GM18907 (cell line): ENCODE results near the gene FOXO1.
A peak's percentile ranks its signal among the peaks of the same experiment; 100 is the strongest.

Experiments used
- ATAC-seq: cut with Tn5 transposase; IDR thresholded peaks from one replicate; pipeline ENCODE4 v1.9.1; 2021; ENCODE audit warnings: mild to moderate bottlenecking, moderate library complexity; ENCODE audit not compliant: unreplicated experiment

FOXO1 gene

DNA sequence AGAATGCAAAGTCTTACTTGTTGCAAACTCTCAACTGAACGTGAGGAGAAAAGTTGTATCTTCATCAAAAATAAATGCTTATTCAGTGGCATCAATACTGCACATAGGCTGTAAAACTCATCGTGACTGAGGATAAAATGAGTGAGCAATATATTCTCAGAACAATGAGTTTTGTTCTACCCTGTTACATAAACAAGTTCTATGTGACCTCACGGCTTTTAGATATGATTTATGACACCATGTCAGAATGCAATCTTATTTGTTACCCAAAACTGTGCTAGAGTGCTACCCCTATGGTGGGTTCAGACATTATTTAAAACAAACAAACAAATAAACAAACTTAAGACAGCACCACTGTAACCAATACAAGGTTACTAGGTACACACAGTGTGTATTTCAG, 55.4 kb downstream of the FOXO1 start:
- no peak for ATAC-seq

- no peak for ATAC-seq
Observed at GRCh38 chr13:40609972-40610726, 56.3 kb downstream of the FOXO1 start.

DNA sequence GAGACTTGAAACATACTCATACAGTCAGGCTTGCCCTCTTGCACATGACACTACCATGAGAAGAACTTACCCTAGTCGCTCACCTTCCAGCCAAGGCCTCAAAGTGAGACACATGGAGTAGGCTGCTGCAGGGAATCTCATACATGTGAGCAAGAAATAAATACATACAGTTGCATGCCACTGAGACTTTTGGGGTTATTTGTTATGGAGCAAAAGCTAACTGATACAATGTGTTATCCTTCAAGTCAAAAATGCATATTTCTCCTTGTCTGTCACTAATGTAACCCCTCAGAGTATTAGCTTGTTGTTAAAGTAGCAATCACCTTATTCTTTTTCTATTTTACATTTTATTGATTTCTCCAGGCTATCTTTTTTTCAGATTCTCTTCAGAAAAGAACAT, 58.1 kb downstream of the FOXO1 start:
- ATAC-seq = no peak

DNA sequence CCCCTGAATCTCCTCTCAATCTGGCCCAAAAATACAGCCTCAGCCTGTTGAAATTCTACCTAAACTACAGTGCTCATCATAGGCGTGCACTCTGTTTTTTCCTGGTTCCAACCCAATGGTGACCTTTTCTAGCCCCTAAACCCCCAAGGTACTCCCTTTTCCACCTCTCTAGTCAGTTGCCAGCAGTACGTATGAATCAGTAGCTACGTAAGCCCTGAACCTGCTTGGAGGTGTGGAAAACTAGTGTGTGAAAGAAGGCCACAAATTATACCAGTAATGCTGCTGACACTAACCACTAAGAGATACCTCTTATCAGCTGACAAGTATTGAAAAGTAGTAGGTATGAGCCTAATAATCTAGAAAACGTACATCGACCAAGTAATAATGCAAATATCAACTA, 60.9 kb downstream of the FOXO1 start:
- ATAC-seq = no peak

DNA sequence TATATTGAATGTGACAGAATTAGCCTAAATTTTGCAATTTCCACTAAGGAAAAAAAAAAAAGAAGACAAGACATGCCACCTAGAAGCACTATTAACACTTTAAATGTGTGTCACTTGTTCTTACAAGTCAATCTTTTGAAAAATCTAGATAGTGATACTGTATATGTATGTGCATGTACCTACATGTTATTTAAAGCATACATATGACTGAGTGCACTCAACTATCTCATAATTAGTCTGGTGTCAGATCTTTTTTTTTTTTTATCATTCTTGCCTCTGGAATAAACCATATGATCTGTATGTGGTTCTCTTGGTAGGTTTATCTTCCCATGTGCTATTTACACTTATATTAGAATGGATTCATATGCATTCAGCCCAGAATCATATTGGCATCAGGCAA, 62.3 kb downstream of the FOXO1 start:
- no peak for ATAC-seq

GRCh38 chr13:40600149-40600751, 66.2 kb downstream of the FOXO1 start:
- ATAC-seq = no peak

DNA sequence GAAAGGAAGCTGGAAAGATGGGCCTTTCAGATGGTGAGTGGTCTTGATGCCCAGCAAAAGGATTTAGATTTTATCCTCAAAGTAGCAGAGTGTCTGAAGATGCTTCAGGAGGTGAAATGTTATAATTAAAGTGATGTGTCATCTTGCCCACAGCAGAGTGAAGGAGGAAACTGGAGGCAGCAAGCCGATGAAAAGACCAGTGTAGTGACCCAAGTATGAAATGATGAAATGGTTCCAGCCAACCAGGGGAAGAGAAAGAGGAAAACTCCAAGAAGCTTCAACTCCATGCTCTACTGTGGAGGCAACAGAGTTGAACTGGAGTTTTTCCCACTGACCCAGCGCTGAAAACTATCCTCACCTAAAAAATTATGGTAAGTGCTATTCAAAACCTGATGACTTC, 66.7 kb downstream of the FOXO1 start:
- ATAC-seq = no peak

GRCh38 chr13:40599124-40599523, 67.3 kb downstream of the FOXO1 start:
- no peak for ATAC-seq

DNA sequence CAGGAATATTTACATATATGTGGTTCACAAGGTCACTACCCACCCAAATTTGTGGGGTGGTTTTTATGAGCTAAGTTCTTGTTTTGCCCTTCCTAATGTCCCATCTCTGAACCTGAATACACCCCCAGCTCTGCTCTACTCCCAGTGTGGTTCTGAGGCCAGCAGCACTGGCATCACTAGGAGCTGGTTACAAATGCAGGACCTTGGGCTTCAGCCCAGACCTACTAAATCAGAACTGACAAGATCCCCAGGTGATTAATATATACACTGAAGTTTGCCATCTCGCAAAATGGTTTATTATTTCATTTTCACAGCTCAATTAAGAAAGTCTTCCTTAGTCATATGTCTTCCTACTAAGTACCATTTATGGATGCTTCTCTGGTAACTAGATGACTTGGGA, 67.9 kb downstream of the FOXO1 start:
- ATAC-seq = no peak

DNA sequence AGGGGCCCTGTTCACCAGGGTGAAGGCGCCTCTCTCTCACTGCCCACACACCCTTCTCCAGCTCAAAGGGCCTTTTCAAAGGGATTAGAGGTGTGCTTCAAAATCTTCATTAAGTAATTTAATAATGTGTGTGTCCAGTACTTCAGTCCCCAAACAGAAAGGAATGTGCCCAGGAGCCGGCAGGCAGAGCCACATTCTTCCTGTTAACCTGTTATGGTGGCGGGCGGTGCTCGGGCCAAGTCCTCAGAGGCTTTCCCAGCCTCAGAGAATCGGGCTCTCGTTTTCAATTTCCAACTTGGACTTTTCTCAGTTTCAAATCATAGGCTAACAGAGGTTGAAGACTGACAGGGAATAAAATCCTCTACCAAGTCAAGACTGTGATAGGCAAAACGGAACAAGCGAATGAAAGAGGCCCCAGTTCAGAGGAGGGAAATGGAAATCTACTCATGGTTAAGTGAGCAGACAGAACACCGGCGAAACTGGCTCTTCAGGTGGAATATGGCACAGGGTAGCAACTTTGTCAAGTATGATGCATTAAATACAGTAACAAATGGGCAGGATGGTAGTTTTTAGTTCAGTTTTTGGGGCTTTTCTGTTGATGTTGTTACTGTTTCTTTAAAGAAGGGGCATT, 68.6 kb downstream of the FOXO1 start:
- ATAC-seq = no peak

DNA sequence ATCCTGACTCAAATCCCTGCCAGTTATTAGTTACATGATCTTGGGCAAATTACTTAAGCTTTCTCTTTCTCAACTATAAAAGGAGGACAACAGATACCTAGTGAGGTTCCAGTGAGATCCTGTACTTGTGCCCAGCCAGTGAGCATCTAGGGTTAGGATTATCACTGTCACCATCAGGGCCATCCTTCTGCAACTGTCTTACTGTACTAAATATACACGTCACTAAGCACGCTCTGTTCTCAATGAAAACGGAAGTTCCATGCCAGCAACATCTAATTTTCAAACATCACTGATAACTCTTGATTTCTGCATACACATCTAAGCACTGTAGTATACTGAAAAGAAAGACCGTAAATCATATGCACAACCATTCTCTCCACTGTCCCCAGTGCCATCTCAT, 70.0 kb downstream of the FOXO1 start:
- no peak for ATAC-seq

DNA sequence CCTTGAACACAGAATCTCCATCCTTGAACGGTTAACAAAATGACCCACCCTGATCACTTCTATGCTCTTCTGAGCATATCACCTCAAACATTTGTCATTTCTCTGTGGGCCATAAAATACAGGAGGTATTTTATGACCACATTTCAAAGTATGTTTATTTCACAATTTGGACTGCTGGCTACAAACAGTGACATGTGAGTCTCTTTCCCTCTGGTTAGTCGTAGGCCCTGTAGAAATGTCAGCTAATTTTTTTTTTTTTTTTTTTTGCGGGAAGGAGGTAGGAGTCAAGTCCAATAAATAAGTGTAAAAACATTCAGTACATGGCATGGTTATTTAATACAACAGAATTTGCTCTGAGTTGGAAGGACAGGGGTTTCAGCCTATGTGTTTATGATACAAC, 70.7 kb downstream of the FOXO1 start:
- ATAC-seq = no peak

DNA sequence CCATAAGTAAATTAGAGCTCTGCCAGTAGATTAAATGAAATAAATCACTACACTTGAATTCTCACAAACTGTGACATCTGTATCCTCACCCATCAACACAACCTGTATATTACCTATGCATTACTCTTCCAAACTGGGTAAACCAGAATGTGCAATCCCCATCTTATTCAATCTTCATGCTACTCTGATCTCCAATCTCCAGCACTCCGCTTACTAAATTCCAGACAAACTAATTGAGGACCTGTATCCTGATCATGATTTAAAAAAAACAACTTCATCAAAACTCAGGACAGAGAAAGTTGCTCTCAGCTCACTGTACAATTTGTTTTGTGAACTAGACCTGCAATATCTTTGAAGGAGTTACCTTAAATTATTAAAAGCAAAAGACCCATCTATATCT, 74.4 kb downstream of the FOXO1 start:
- no peak for ATAC-seq

- ATAC-seq = no peak
Observed at GRCh38 chr13:40591091-40591490, 75.3 kb downstream of the FOXO1 start.

GRCh38 chr13:40590112-40590862, 76.2 kb downstream of the FOXO1 start:
- no peak for ATAC-seq

- peak; percentile 88 for ATAC-seq
Observed at GRCh38 chr13:40589285-40590109, 76.9 kb downstream of the FOXO1 start.

DNA sequence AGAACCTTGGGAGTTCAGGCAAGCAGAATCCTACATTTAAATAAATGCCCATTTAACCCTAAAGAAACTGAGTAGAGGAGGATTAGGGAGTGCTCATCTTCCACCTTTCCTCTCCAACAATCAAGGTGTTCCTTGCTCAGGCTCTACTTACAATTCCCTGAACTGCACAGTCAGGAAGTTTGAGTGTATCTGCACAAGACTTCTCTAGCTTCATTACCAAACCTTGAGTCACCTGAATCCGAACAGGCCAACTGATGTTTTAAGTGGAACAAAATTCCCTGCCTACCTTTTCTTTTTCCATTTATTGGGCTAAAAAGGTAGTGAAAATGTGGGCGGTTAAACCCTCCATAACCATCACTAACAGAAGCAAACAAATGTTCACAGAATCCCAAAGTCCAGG, 78.3 kb downstream of the FOXO1 start:
- no peak for ATAC-seq

GRCh38 chr13:40586886-40587565, 79.4 kb downstream of the FOXO1 start:
- ATAC-seq = no peak

- ATAC-seq = no peak
Observed at GRCh38 chr13:40585911-40586471, 80.5 kb downstream of the FOXO1 start.

DNA sequence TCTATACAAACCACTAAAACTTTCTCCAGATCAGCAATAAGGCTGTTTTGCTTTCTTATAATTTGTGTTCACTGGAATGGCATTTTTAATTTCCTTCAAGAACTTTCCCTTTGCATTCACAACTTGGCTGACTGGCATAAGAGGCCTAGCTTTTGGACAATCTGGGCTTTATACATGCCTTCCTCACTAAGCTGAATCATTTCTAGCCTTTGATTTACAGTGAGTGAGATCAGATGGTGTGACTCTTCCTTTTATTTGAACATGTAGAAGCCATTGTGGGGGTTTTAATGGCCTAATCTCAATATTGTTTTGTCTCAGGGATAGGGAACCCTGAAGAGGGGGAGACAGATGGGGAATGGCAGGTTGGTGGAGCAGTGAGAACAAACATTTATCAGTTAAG, 82.7 kb downstream of the FOXO1 start:
- ATAC-seq = no peak
